OCI-LY1 (cell line): ENCODE measurements around the gene SNX1.

Experiments
- CTCF ChIP-seq: fragments of 200-600 bp; sonication (generic), shearing (Covaris generic); IDR thresholded peaks from 2 replicates; pipeline ENCODE4 v1.5.1; 2017; ENCODE audit warnings: mild to moderate bottlenecking, antibody characterized with exemption, low read length, moderate library complexity, mixed read lengths
- EZH2 ChIP-seq: fragments of 200-600 bp; sonication (generic), shearing (Covaris generic); IDR thresholded peaks from 2 replicates; pipeline ENCODE4 v1.8.0; 2017; ENCODE audit warnings: borderline replicate concordance, mixed run types, mild to moderate bottlenecking, antibody characterized with exemption, low read length, moderate library complexity, mixed read lengths

GRCh38 chr15:64090527-64090926 lies 5.3 kb upstream of the SNX1 start:
- TF ChIP-seq CTCF (no peak), EZH2 (no peak)
